Measurements from ENCODE around the gene FKBP15.
A peak's percentile ranks its signal among the peaks of the same experiment; 100 is the strongest.
"Not testable (repeated sequence)": the region's sequence is repeated elsewhere in the genome, so short reads cannot be mapped to it uniquely, and the experiment has no call there.

The FKBP15 gene

GRCh38 chr9:113221003-113221799 lies at the start of gene FKBP15, which contains the start of gene SLC31A1:
TSS of gene FKBP15 (minus strand) at chr9:113221277. CDS start at chr9:113221243, 34 bp downstream.
TSS of gene SLC31A1 (plus strand) at chr9:113221544. CDS start at chr9:113256149, 34,605 bp downstream.
- DNase-seq: peak; percentile 96

DNA sequence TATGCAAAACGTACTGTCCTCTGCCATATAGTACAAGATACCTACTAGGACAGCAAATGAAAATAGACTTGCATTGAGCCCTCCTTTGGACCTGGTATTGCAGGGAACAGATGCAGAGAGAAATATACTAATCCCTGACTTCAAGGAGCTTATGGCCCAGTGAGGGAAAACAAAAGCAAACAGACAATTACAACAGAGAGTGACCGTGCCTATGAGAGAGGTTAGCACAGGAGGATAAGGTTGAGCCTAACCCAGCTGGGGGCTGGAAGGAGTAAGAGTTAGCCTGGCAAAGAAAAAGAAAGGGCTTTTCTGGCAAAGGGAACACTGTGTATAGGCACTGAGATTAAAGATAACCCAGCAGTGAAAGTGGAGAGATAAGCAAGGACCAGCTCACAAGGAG lies 48.8 kb upstream of the FKBP15 start:
- DNase-seq: no peak

- no peak for DNase-seq
These were observed 48.3 kb upstream of the FKBP15 start for GRCh38 chr9:113269355-113269754.

DNA sequence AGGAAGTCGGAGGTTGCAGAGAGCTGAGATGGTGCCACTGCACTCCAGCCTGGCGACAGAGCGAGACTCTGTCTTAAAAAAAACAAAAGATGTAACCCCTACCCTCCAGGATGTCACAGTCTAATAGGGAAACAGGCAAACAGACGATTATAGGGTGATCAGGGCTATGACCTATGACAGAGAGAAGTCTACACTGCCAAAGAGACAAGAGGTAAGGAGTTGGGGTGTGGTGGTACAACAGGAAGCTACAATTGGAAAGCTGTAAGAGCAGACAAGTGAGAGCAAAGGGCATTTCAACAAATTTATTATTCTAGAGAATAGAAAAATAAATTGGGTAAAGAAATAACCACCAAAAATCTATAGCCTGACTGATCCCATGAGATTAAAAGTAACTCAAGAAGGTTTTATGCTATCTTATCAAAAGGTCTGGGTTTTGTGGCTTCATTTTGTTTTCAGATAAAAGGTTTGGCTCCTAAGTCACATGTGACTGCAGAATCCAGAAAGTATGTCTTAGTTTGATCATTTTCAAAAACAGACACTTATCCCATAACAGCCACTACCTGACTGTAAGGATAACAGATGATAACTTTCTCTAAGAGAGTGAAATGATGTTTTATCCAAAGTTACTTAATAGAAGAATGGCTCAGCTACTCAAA lies 47.0 kb upstream of the FKBP15 start:
- no peak for DNase-seq

GRCh38 chr9:113266174-113266573 lies 45.1 kb upstream of the FKBP15 start:
- DNase-seq: no peak

- no peak for DNase-seq
These were observed 41.0 kb upstream of the FKBP15 start for GRCh38 chr9:113261917-113262671.

- no peak for DNase-seq
These were observed 37.2 kb upstream of the FKBP15 start for GRCh38 chr9:113258282-113258681.

- no peak for DNase-seq
These were observed 36.8 kb upstream of the FKBP15 start for GRCh38 chr9:113257863-113258262.

- no peak for DNase-seq
These were observed 34.4 kb upstream of the FKBP15 start for GRCh38 chr9:113255438-113255837.

DNA sequence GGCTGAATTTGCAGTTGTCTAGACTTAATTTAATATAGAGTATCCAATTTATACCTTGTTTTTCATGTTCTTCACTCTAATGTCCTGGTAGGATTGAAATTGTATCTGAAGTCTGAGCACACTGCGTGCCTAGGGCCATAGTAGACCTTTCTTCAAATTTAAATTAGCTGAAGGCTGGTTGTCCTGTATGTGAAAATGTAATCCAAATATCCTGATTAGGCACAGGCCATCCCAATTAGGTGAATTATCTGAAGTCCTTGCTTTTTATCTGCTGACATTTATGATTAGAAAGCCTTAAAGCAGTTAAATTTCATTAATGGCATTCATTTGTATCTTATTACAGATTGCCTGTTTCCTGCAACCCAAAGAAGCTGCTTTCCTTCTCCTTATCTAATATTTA lies 33.9 kb upstream of the FKBP15 start:
- DNase-seq: no peak

GRCh38 chr9:113250807-113251206 lies 29.7 kb upstream of the FKBP15 start:
- no peak for DNase-seq

GRCh38 chr9:113249661-113250060 lies 28.6 kb upstream of the FKBP15 start:
- DNase-seq: not testable (repeated sequence)

- DNase-seq: no peak
These were observed 26.6 kb upstream of the FKBP15 start for GRCh38 chr9:113247640-113248039.

GRCh38 chr9:113246928-113247327 lies 25.9 kb upstream of the FKBP15 start:
- no peak for DNase-seq

- no peak for DNase-seq
These were observed 24.8 kb upstream of the FKBP15 start for GRCh38 chr9:113245894-113246293.

GRCh38 chr9:113244556-113244955 lies 23.5 kb upstream of the FKBP15 start:
- no peak for DNase-seq

GRCh38 chr9:113241161-113241560 lies 20.1 kb upstream of the FKBP15 start:
- DNase-seq: no peak

- no peak for DNase-seq
These were observed 17.8 kb upstream of the FKBP15 start for GRCh38 chr9:113238859-113239232.

DNA sequence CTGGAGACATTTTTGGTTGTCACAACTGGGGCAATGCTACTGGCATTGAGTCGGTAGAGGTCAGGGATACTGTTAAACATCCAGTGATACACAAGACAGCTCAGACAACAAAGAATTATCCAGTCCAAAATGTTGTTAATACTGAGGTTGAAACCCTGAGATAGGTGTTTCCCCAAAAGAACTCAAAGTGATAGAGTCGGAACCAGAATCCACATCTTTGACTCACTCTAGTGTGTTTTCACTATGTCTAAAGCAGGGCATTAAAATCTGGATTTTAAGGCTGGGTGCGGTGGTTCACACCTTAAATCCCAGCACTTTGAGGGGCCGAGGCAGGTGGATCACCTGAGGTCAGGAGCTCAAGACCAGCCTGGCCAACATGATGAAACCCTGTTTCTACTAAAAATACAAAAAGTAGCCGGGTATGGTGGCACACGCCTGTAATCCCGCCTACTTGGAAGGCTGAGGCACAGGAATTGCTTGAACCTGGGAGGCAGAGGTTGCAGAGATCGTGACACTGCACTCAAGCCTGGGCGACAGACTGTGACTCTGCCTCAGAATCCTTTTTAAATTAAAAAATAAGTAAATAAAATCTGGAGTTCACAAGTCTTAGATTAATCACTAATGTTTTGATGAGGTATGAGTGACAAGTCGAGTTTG lies 17.3 kb upstream of the FKBP15 start:
- no peak for DNase-seq

GRCh38 chr9:113237026-113237425 lies 15.9 kb upstream of the FKBP15 start:
- DNase-seq: no peak

DNA sequence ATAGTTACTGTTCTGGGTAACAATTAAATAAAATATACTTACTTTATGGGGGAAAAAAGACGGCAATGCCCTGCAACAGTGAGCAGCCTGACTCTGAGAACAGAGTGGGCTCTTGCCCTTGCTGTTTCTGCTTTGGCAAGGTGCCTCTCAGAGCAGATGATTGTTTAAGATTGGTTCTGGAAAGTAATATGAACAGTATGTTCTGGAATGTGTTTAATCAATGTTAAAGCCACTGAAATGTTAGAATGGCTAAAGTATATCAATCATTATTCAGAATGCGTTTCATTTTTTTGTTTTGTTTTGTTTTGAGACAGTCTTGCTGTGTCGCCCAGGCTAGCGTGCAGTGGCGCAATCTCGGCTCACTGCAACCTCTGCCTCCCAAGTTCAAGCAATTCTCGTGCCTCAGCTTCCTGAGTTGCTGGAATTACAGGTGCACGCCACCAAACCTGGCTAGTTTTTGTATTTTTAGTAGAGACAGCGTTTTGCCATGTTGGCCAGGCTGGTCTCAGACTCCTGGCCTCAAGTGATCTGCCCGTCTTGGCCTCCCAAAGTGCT lies 14.7 kb upstream of the FKBP15 start:
- DNase-seq: not testable (repeated sequence)

DNA sequence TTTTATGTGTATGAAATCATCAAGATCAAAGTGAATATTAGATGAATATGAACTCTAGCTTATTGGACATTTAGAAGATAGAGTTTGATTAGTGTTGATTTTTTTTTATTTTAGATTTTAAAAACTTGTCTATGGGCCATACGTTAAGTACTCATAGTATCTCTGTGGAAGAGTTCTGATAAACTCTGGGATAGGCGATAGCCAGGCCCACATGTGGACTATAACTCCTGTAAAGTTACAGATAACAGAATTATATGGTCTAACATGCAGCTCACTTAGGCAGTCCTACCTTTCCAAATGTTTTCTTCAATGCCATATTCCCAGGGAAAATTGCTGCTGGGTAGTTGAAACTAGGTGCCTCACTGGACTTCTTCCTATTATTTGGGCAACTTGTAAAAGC lies 10.6 kb upstream of the FKBP15 start:
- DNase-seq: no peak

All from DMS153 (cell line).